ENCODE results near the gene BAIAP2. TPM values are rescaled to one million over a fixed set of nuclear protein-coding genes. Genes with fewer than 3 reads are reported as not detected.

BAIAP2 gene
- total RNA-seq, 1 donor from 2014 or later: 14.4 TPM

- DNase-seq (ENCODE audit: low spot score in 2 of 2): no peak
- no peaks in the 10 kb centered on the region for H3K27me3 ChIP-seq
- intact Hi-C loops (cut with DNase I): no loop called here
- no peaks in the 10 kb centered on the region for H3K9me3 ChIP-seq
- H3K4me1 ChIP-seq: peaks cover 14 to 42% of the 10 kb centered on the region in 2 donors
- peak overlapping the region; percentile 62 to 68 for H3K4me3 ChIP-seq
- H3K36me3 ChIP-seq: no peaks in the 10 kb centered on the region
- TF ChIP-seq CTCF (IDR thresholded peaks at IDR 0.05): no peak
- H3K27ac ChIP-seq: no peak overlapping the region
Observed at GRCh38 chr17:81035521-81036196, 708 bp downstream of the BAIAP2 start.

- H3K4me3 ChIP-seq: peak overlapping the region; percentile 62 to 68
- intact Hi-C loops (cut with DNase I): no loop called here
- no peaks in the 10 kb centered on the region for H3K27me3 ChIP-seq
- peaks cover 14 to 42% of the 10 kb centered on the region in 2 donors for H3K4me1 ChIP-seq
- no peak overlapping the region for H3K27ac ChIP-seq
- TF ChIP-seq CTCF (IDR thresholded peaks at IDR 0.05): no peak
- no peaks in the 10 kb centered on the region for H3K9me3 ChIP-seq
- H3K36me3 ChIP-seq: no peaks in the 10 kb centered on the region
- no peak for DNase-seq (ENCODE audit: low spot score in 2 of 2)
Observed at GRCh38 chr17:81036197-81036941, 1.4 kb downstream of the BAIAP2 start.

GRCh38 chr17:81037026-81037797, 2.3 kb downstream of the BAIAP2 start:
- no peaks in the 10 kb centered on the region for H3K36me3 ChIP-seq
- peak in 1 of 2 donors; percentile 87 for DNase-seq (ENCODE audit: low spot score in 2 of 2)
- peak overlapping the region in 1 of 2 donors; percentile 68 for H3K4me3 ChIP-seq
- intact Hi-C loops (cut with DNase I): loop anchor here (1.0 kb wide), 1 partner anchor 46 kb away; the partner anchor contains the start of gene CHMP6
- H3K27ac ChIP-seq: peak overlapping the region; percentile 27 to 35
- peaks cover 14 to 42% of the 10 kb centered on the region in 2 donors for H3K4me1 ChIP-seq
- H3K9me3 ChIP-seq: no peaks in the 10 kb centered on the region
- no peaks in the 10 kb centered on the region for H3K27me3 ChIP-seq
- TF ChIP-seq CTCF (IDR thresholded peaks at IDR 0.05): no peak

GRCh38 chr17:81037798-81038733, 3.1 kb downstream of the BAIAP2 start:
- Histone ChIP-seq H3K4me1 (peaks cover 14 to 42% of the 10 kb centered on the region in 2 donors), H3K4me3 (peak overlapping the region; percentile 9 to 68), H3K36me3 (no peaks in the 10 kb centered on the region), H3K27me3 (no peaks in the 10 kb centered on the region), H3K27ac (peak overlapping the region; percentile 27 to 35), H3K9me3 (no peaks in the 10 kb centered on the region)
- TF ChIP-seq CTCF (IDR thresholded peaks at IDR 0.05): no peak
- intact Hi-C loops (cut with DNase I): loop anchor here (1.0 kb wide), 1 partner anchor 47 kb away; the partner anchor contains the start of gene CHMP6
- DNase-seq (ENCODE audit: low spot score in 2 of 2): no peak

GRCh38 chr17:81039096-81039495, 4.1 kb downstream of the BAIAP2 start:
- intact Hi-C loops (cut with DNase I): no loop called here
- Histone ChIP-seq H3K4me1 (peaks cover 14 to 40% of the 10 kb centered on the region in 2 donors), H3K36me3 (no peaks in the 10 kb centered on the region), H3K9me3 (no peaks in the 10 kb centered on the region), H3K27me3 (no peaks in the 10 kb centered on the region), H3K27ac (no peak overlapping the region), H3K4me3 (no peak overlapping the region)
- no peak for DNase-seq (ENCODE audit: low spot score in 2 of 2)
- no peak for TF ChIP-seq CTCF (IDR thresholded peaks at IDR 0.05)

Measured in ascending aorta (tissue), 2 donors.